PC-9 (cell line): ENCODE results near the gene RFTN1. TPM values are rescaled to one million over a fixed set of nuclear protein-coding genes. Genes with fewer than 3 reads are reported as not detected.

Source experiments
- BruUV-seq: library from RNA; stranded (reverse); fragments of 400-500 nt; replicated peaks from 2 replicates; lab custom pipeline; 2021; lab: Mats Ljungman, UMichigan
- CTCF ChIA-PET: fragments of 300-600 bp; sonication (Branson Sonifier 250); formaldehyde crosslinking; loops from one replicate; lab custom pipeline; 2022; ENCODE audit warnings: antibody characterized with exemption; lab: Charles Lee
- POLR2A ChIA-PET: fragments of 300-600 bp; sonication (Branson Sonifier 250); formaldehyde crosslinking; loops from one replicate; lab custom pipeline; 2022; ENCODE audit warnings: antibody characterized with exemption; ENCODE audit not compliant: unreplicated experiment; lab: Charles Lee
- DNase-seq, 2 experiments: peaks; one replicate each; pipeline versions ENCODE4 v3.0.0 to v3.0.0-alpha.2; 2015 to 2022; ENCODE audit warnings: mixed read lengths in 1 of 2
- H2AFZ ChIP-seq: fragments of 200-600 bp; sonication (generic); 2 replicates; pipeline ENCODE4 v1.8.1; 2017; ENCODE audit warnings: antibody characterized with exemption
- H3F3A ChIP-seq: fragments of 200-600 bp; sonication (generic); 2 replicates; pipeline ENCODE4 v1.8.1; 2017; ENCODE audit warnings: antibody characterized with exemption, mild to moderate bottlenecking, low read depth; ENCODE audit not compliant: insufficient read depth
- H3K27ac ChIP-seq: fragments of 200-600 bp; sonication (generic); 2 replicates; pipeline ENCODE4 v1.6.1; 2016; ENCODE audit warnings: mixed run types
- H3K27me3 ChIP-seq: fragments of 200-600 bp; sonication (generic); 2 replicates; pipeline ENCODE4 v1.6.1; 2016; ENCODE audit warnings: low read depth, mixed run types; ENCODE audit not compliant: insufficient read depth
- H3K36me3 ChIP-seq: fragments of 200-600 bp; sonication (generic); 2 replicates; pipeline ENCODE4 v1.6.1; 2016; ENCODE audit warnings: low read depth, mixed run types
- H3K4me1 ChIP-seq: fragments of 200-600 bp; sonication (generic); replicated peaks from 2 replicates; pipeline ENCODE4 v1.6.1; 2016; ENCODE audit warnings: mixed run types; ENCODE audit not compliant: insufficient read depth
- H3K4me2 ChIP-seq: fragments of 200-600 bp; sonication (generic); 2 replicates; pipeline ENCODE4 v1.6.1; 2017; ENCODE audit warnings: mixed run types
- H3K4me3 ChIP-seq: fragments of 200-600 bp; sonication (generic); 2 replicates; pipeline ENCODE4 v1.6.1; 2016; ENCODE audit warnings: mixed run types
- H3K79me2 ChIP-seq: fragments of 200-600 bp; sonication (generic); 2 replicates; pipeline ENCODE4 v1.6.1; 2017; ENCODE audit warnings: low read depth, mixed run types
- H3K9me2 ChIP-seq: fragments of 200-600 bp; sonication (generic); 2 replicates; pipeline ENCODE4 v1.8.1; 2017; ENCODE audit warnings: mild to moderate bottlenecking; ENCODE audit not compliant: insufficient read depth
- H3K9me3 ChIP-seq: fragments of 200-600 bp; sonication (generic); 2 replicates; pipeline ENCODE4 v1.8.1; 2016; ENCODE audit warnings: low read depth; ENCODE audit not compliant: insufficient read depth
- H4K20me1 ChIP-seq: fragments of 200-600 bp; sonication (generic); 2 replicates; pipeline ENCODE4 v1.8.1; 2017; ENCODE audit not compliant: insufficient read depth
- EZH2 ChIP-seq: fragments of 200-600 bp; sonication (generic); IDR thresholded peaks from 2 replicates; pipeline ENCODE4 v1.8.0; 2017; ENCODE audit warnings: antibody characterized with exemption, low read depth
- intact Hi-C: fragments of 100-400 bp; cut with micrococcal nuclease; formaldehyde crosslinking; loops from one replicate; pipeline ENCODE4 v1.10.0; 2022; ENCODE audit not compliant: unreplicated experiment
- total RNA-seq: library from RNA; stranded (reverse); gene quantifications from 2 replicates; pipeline ENCODE4 v1.2.3, GENCODE V29; 2021
- TF ChIP-seq, protein P1 (sequence below): fragments of 200-600 bp; sonication (generic); conservative IDR thresholded peaks from 2 replicates; pipeline ENCODE4 v1.6.1; 2017; ENCODE audit warnings: mixed run types, antibody characterized with exemption, mild to moderate bottlenecking, moderate library complexity

RFTN1 gene
- total RNA-seq, 1 experiment from 2014 or later = 0.41 TPM

DNA sequence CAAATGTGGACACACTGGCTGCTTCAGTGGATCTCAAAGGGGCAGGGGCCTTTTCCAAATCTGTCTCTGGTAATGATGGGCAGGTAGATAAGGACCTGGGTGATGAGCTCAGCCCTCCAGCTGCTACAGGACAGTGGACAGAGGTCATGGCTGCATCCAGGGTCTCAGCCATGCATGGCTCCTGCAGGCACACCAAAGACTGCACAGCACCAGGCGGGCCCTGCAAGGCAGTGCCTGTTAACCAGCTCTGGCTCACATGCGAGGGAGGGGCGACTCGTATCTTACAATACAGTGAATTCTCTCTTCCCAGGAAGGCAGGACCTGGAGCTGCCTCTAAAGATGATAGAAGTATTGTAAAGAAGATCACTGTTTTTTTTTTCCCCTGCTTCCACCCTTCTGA is 189.8 kb downstream of the RFTN1 start:
- H3K4me1 ChIP-seq = no peaks in the 10 kb centered on the region
- no peaks in the 10 kb centered on the region for H3K9me2 ChIP-seq
- TF ChIP-seq, protein P1, sequence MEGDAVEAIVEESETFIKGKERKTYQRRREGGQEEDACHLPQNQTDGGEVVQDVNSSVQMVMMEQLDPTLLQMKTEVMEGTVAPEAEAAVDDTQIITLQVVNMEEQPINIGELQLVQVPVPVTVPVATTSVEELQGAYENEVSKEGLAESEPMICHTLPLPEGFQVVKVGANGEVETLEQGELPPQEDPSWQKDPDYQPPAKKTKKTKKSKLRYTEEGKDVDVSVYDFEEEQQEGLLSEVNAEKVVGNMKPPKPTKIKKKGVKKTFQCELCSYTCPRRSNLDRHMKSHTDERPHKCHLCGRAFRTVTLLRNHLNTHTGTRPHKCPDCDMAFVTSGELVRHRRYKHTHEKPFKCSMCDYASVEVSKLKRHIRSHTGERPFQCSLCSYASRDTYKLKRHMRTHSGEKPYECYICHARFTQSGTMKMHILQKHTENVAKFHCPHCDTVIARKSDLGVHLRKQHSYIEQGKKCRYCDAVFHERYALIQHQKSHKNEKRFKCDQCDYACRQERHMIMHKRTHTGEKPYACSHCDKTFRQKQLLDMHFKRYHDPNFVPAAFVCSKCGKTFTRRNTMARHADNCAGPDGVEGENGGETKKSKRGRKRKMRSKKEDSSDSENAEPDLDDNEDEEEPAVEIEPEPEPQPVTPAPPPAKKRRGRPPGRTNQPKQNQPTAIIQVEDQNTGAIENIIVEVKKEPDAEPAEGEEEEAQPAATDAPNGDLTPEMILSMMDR = no peak
- no peak for TF ChIP-seq EZH2
- H3K27me3 ChIP-seq = no peaks in the 10 kb centered on the region
- no peak for DNase-seq
- no peaks in the 10 kb centered on the region for H3F3A ChIP-seq
- H2AFZ ChIP-seq = no peak overlapping the region
- CTCF ChIA-PET = no interaction called here
- POLR2A ChIA-PET = no interaction called here
- BruUV-seq = no TSS peak
- no peak overlapping the region for H3K27ac ChIP-seq
- H3K9me3 ChIP-seq = no peaks in the 10 kb centered on the region
- H3K4me3 ChIP-seq = no peak overlapping the region
- no peaks in the 10 kb centered on the region for H3K36me3 ChIP-seq
- H3K79me2 ChIP-seq = no peaks in the 10 kb centered on the region
- intact Hi-C loops = no loop called here
- H3K4me2 ChIP-seq = no peak overlapping the region
- no peaks in the 10 kb centered on the region for H4K20me1 ChIP-seq

- ChIA-PET CTCF (no interaction called here), POLR2A (no interaction called here)
- H3K4me3 ChIP-seq = no peak overlapping the region
- no peaks in the 10 kb centered on the region for H3K27me3 ChIP-seq
- no peak for TF ChIP-seq EZH2
- TF ChIP-seq, protein P1 = no peak
- H3K36me3 ChIP-seq = no peaks in the 10 kb centered on the region
- peak in 1 of 2 experiments; percentile 7 for DNase-seq
- H3K4me1 ChIP-seq = no peaks in the 10 kb centered on the region
- BruUV-seq = no TSS peak
- H3K27ac ChIP-seq = no peak overlapping the region
- H3K9me3 ChIP-seq = no peaks in the 10 kb centered on the region
- H4K20me1 ChIP-seq = no peaks in the 10 kb centered on the region
- no peaks in the 10 kb centered on the region for H3K9me2 ChIP-seq
- intact Hi-C loops = no loop called here
- no peaks in the 10 kb centered on the region for H3F3A ChIP-seq
- no peak overlapping the region for H2AFZ ChIP-seq
- no peaks in the 10 kb centered on the region for H3K79me2 ChIP-seq
- H3K4me2 ChIP-seq = no peak overlapping the region
Measured at GRCh38 chr3:16322189-16322588, 191.3 kb downstream of the RFTN1 start.

DNA sequence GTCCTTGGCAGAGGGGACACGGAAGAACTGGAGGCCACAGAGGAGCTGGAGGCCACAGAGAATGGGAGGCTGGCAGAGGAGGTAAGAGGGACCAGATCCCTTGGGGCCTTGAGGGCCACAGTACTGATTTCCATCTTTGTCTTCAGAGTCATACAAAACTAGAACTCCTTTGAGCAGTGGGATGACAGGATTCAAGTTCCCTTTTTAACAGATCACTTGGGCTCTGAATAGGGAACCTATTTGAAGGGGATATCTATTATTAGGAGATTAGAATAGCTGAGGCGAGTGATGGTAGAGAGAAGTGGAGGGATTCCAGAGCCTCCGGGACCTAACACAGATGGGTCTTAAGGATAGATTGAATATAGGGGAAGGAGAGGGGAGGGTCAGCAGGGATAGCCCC is 192.8 kb downstream of the RFTN1 start:
- Histone ChIP-seq H4K20me1 (no peaks in the 10 kb centered on the region), H3F3A (no peaks in the 10 kb centered on the region), H3K4me3 (no peak overlapping the region), H3K27me3 (no peaks in the 10 kb centered on the region), H3K27ac (no peak overlapping the region), H2AFZ (no peak overlapping the region), H3K9me3 (no peaks in the 10 kb centered on the region), H3K36me3 (0 out of 2 replicates have a peak, but pooled peaks cover 2% of the 10 kb centered on the region), H3K4me1 (no peaks in the 10 kb centered on the region), H3K9me2 (no peaks in the 10 kb centered on the region), H3K79me2 (no peaks in the 10 kb centered on the region), H3K4me2 (no peak overlapping the region)
- no TSS peak for BruUV-seq
- intact Hi-C loops = no loop called here
- POLR2A ChIA-PET = no interaction called here
- TF ChIP-seq, protein P1 = no peak
- TF ChIP-seq EZH2 = no peak
- CTCF ChIA-PET = no interaction called here
- no peak for DNase-seq
